Esophagus squamous epithelium (tissue), 5 donors: ENCODE measurements around the gene LIN7A. TPM values are rescaled to one million over a fixed set of nuclear protein-coding genes. Genes with fewer than 3 reads are reported as not detected.
A peak's percentile ranks its signal among the peaks of the same experiment; 100 is the strongest.

ENCODE experiments used
- DNase-seq: peaks from one replicate; lab custom pipeline; 2025; lab: John Stamatoyannopoulos, UW
- H3K27ac ChIP-seq, 4 donors: fragments of 200-600 bp; sonication (generic); one replicate each; pipeline ENCODE4 v1.5.1; 2016 to 2019; ENCODE audit warnings: mild to moderate bottlenecking in 1 of 4
- H3K27me3 ChIP-seq, 4 donors: fragments of 200-600 bp; sonication (generic); 1 replicate in 3 of 4; 2 replicates in 1 of 4; pipeline versions ENCODE4 v1.5.1 to v1.6.0; 2017 to 2021; ENCODE audit warnings: antibody characterized with exemption in 1 of 4
- H3K36me3 ChIP-seq, 3 donors: fragments of 200-600 bp; sonication (generic); one replicate each; pipeline ENCODE4 v1.5.1; 2016 to 2019
- H3K4me1 ChIP-seq, 3 donors: fragments of 200-600 bp; sonication (generic); one replicate each; pipeline ENCODE4 v1.5.1; 2017 to 2019
- H3K4me3 ChIP-seq, 4 donors: fragments of 200-600 bp; sonication (generic); 1 replicate in 3 of 4; 2 replicates in 1 of 4; pipeline ENCODE4 v1.5.1; 2016 to 2019; ENCODE audit warnings: mild to moderate bottlenecking in 2 of 4, moderate library complexity in 1 of 4
- H3K9me3 ChIP-seq, 3 donors: fragments of 200-600 bp; sonication (generic); one replicate each; pipeline ENCODE4 v1.5.1; 2016 to 2019
- CTCF ChIP-seq, 6 experiments: fragments of 450-650 bp in 4 of 6; fragments of 200-600 bp in 2 of 6; sonication (generic) in 2 of 6; IDR thresholded peaks; one replicate each; pipeline ENCODE4 v1.5.1; 2016 to 2019; ENCODE audit warnings: antibody characterized with exemption in 6 of 6, mild to moderate bottlenecking in 4 of 6, moderate library complexity in 4 of 6
- POLR2A ChIP-seq, 4 donors: fragments of 450-650 bp; IDR thresholded peaks; one replicate each; pipeline ENCODE4 v1.6.1; 2017; ENCODE audit warnings: antibody characterized with exemption in 4 of 4, mild to moderate bottlenecking in 4 of 4, moderate library complexity in 3 of 4
- WGBS, 2 donors: methylation state at CpG; one replicate each; pipeline ENCODE4 v1.1.5; 2018; 5-methylcytosine and 5-hydroxymethylcytosine counted together
- intact Hi-C: fragments of 100-400 bp; cut with DNase I; formaldehyde crosslinking; loops from one replicate; pipeline ENCODE4 v1.15.0; 2022
- total RNA-seq, 4 donors: library from RNA; depleted of rRNA; stranded (reverse); fragments of >200 nt; gene quantifications; one replicate each; pipeline ENCODE4 v1.1.0, GENCODE V29; 2016
- donor health status: DM: yes; HTN: yes; CAD: no.

Gene LIN7A
- total RNA-seq, 4 donors from 2014 or later: 0.49 to 2.7 (median 0.74) TPM

- peak overlapping the region in 1 of 4 donors; percentile 62 for H3K4me3 ChIP-seq
Measured at GRCh38 chr12:80938397-80938796, 663 bp upstream of the LIN7A start.

GRCh38 chr12:80936642-80937390 is 918 bp downstream of the LIN7A start:
- WGBS, 2 donors: 5% methylated on average over 11 of the region's 67 CpGs; no CpG with 5 or more reads in 1 of the 2 donors

More at GRCh38 chr12:80938397-80938796, 663 bp upstream of the LIN7A start:
- Histone ChIP-seq H3K27me3 (peaks cover 0 to 44% (median 4%) of the 10 kb centered on the region in 4 donors), H3K4me1 (peaks cover 0 to 20% (median 12%) of the 10 kb centered on the region in 3 donors), H3K9me3 (no peaks in the 10 kb centered on the region), H3K27ac (no peak overlapping the region), H3K36me3 (no peaks in the 10 kb centered on the region)
- 63 to 68% methylated on average over 7 of the region's 7 CpGs for WGBS, 2 donors
- TF ChIP-seq CTCF (IDR thresholded peaks at IDR 0.05) (no peak), POLR2A (IDR thresholded peaks at IDR 0.05) (no peak)
- intact Hi-C loops: no loop called here
- DNase-seq: no peak

GRCh38 chr12:80936353-80936641 is 1.4 kb downstream of the LIN7A start:
- TF ChIP-seq POLR2A (IDR thresholded peaks at IDR 0.05): no peak
- TF ChIP-seq CTCF (IDR thresholded peaks at IDR 0.05): no peak
- 5 to 6% methylated on average over 3 to 8 of the region's 11 CpGs for WGBS, 2 donors
- Histone ChIP-seq H3K4me3 (peak overlapping the region; percentile 31 to 77 (median 58)), H3K27me3 (peaks cover 0 to 44% (median 4%) of the 10 kb centered on the region in 4 donors), H3K36me3 (no peaks in the 10 kb centered on the region), H3K4me1 (peaks cover 0 to 20% (median 12%) of the 10 kb centered on the region in 3 donors), H3K9me3 (no peaks in the 10 kb centered on the region), H3K27ac (peak overlapping the region in 3 of 4 donors; percentile 76 to 83 (median 80))
- intact Hi-C loops: no loop called here
- DNase-seq: no peak

More at GRCh38 chr12:80936642-80937390, 918 bp downstream of the LIN7A start:
- no peak for DNase-seq
- no peaks in the 10 kb centered on the region for H3K9me3 ChIP-seq
- no peaks in the 10 kb centered on the region for H3K36me3 ChIP-seq
- peaks cover 0 to 20% (median 12%) of the 10 kb centered on the region in 3 donors for H3K4me1 ChIP-seq
- H3K27me3 ChIP-seq: peaks cover 0 to 44% (median 4%) of the 10 kb centered on the region in 4 donors
- peak overlapping the region; percentile 60 to 83 (median 78) for H3K27ac ChIP-seq
- intact Hi-C loops: no loop called here
- no peak for TF ChIP-seq POLR2A (IDR thresholded peaks at IDR 0.05)
- TF ChIP-seq CTCF (IDR thresholded peaks at IDR 0.05): no peak
- peak overlapping the region; percentile 31 to 77 (median 58) for H3K4me3 ChIP-seq

- Histone ChIP-seq H3K4me1 (peaks cover 0 to 20% (median 12%) of the 10 kb centered on the region in 3 donors), H3K27ac (no peak overlapping the region), H3K9me3 (no peaks in the 10 kb centered on the region), H3K36me3 (no peaks in the 10 kb centered on the region), H3K4me3 (no peak overlapping the region), H3K27me3 (peaks cover 0 to 44% (median 4%) of the 10 kb centered on the region in 4 donors)
- 78 to 82% methylated on average over 2 of the region's 2 CpGs for WGBS, 2 donors
- intact Hi-C loops: no loop called here
- no peak for DNase-seq
- TF ChIP-seq POLR2A (IDR thresholded peaks at IDR 0.05): no peak
- TF ChIP-seq CTCF (IDR thresholded peaks at IDR 0.05): no peak
Measured at GRCh38 chr12:80935111-80935510, 2.6 kb downstream of the LIN7A start.

GRCh38 chr12:80925983-80926382 is 11.8 kb downstream of the LIN7A start:
- no peaks in the 10 kb centered on the region for H3K4me1 ChIP-seq
- no peaks in the 10 kb centered on the region for H3K9me3 ChIP-seq
- TF ChIP-seq POLR2A (IDR thresholded peaks at IDR 0.05) (no peak), CTCF (IDR thresholded peaks at IDR 0.05) (no peak)
- H3K27me3 ChIP-seq: no peaks in the 10 kb centered on the region
- WGBS, 2 donors: 54 to 71% methylated on average over 1 of the region's 1 CpG
- intact Hi-C loops: no loop called here
- DNase-seq: no peak
- H3K27ac ChIP-seq: no peak overlapping the region
- no peaks in the 10 kb centered on the region for H3K36me3 ChIP-seq
- H3K4me3 ChIP-seq: no peak overlapping the region
